Lower lobe of right lung (tissue), 2 donors: ENCODE data around the gene PHF21B. TPM values are rescaled to one million over a fixed set of nuclear protein-coding genes. Genes with fewer than 3 reads are reported as not detected.

Experiments
- ATAC-seq, 2 donors: fragments of 200-7000 bp; cut with Tn5 transposase; one replicate each; pipeline ENCODE4 v1.9.1; 2020 to 2022; ENCODE audit warnings: mild to moderate bottlenecking in 2 of 2, moderate library complexity in 2 of 2
- DNase-seq: peaks from one replicate; pipeline ENCODE4 v3.0.0-alpha.2; 2020
- H3K27ac ChIP-seq: fragments of 200-600 bp; one replicate; pipeline ENCODE4 v1.8.0; 2022
- H3K27me3 ChIP-seq: fragments of 200-600 bp; one replicate; pipeline ENCODE4 v1.8.0; 2022; ENCODE audit warnings: low read depth
- H3K36me3 ChIP-seq: fragments of 200-600 bp; one replicate; pipeline ENCODE4 v1.8.0; 2022; ENCODE audit warnings: mild to moderate bottlenecking
- H3K4me1 ChIP-seq: fragments of 200-600 bp; one replicate; pipeline ENCODE4 v1.8.0; 2022
- H3K4me3 ChIP-seq: fragments of 200-600 bp; one replicate; pipeline ENCODE4 v1.8.0; 2022; ENCODE audit warnings: mild to moderate bottlenecking
- H3K9me3 ChIP-seq: fragments of 200-600 bp; one replicate; pipeline ENCODE4 v1.8.0; 2022
- CTCF ChIP-seq: fragments of 200-600 bp; IDR thresholded peaks from one replicate; pipeline ENCODE4 v1.8.0; 2022; ENCODE audit warnings: antibody characterized with exemption, mild to moderate bottlenecking
- intact Hi-C: fragments of 100-400 bp; cut with DNase I; formaldehyde crosslinking; loops from one replicate; pipeline ENCODE4 v1.11.0; 2022
- total RNA-seq: library from RNA; stranded (reverse); fragmentation: NEBNext Ultra II Directional; extraction: Animal tissue kit (Norgen Biotek cat#: 25700); gene quantifications from one replicate; pipeline ENCODE4 v1.2.1, GENCODE V29; 2021
- donor health status: DM: no; HTN: yes; CAD: no; lungs with severe emphysema.

The PHF21B gene
- total RNA-seq, 1 donor from 2014 or later = not detected

- TF ChIP-seq CTCF = no peak
- Histone ChIP-seq H3K9me3 (no peaks in the 10 kb centered on the region), H3K4me1 (peaks cover 6% of the 10 kb centered on the region), H3K27me3 (peaks cover 37% of the 10 kb centered on the region), H3K4me3 (no peak overlapping the region), H3K27ac (no peak overlapping the region), H3K36me3 (no peaks in the 10 kb centered on the region)
- ATAC-seq (no peak), DNase-seq (no peak)
- intact Hi-C loops = no loop called here
Measured at GRCh38 chr22:45014654-45015053, 4.8 kb upstream of the PHF21B start.

GRCh38 chr22:45013138-45013537 is 3.3 kb upstream of the PHF21B start:
- Histone ChIP-seq H3K4me3 (no peak overlapping the region), H3K27me3 (peaks cover 48% of the 10 kb centered on the region), H3K9me3 (no peaks in the 10 kb centered on the region), H3K4me1 (peaks cover 14% of the 10 kb centered on the region), H3K36me3 (no peaks in the 10 kb centered on the region), H3K27ac (no peak overlapping the region)
- TF ChIP-seq CTCF = no peak
- intact Hi-C loops = no loop called here
- DNase-seq (no peak), ATAC-seq (no peak)

- Histone ChIP-seq H3K27me3 (peaks cover 72% of the 10 kb centered on the region), H3K27ac (no peak overlapping the region), H3K4me3 (peak overlapping the region; percentile 49), H3K4me1 (peaks cover 27% of the 10 kb centered on the region), H3K36me3 (no peaks in the 10 kb centered on the region), H3K9me3 (no peaks in the 10 kb centered on the region)
- DNase-seq (peak; percentile 25), ATAC-seq (no peak)
- TF ChIP-seq CTCF = no peak
- intact Hi-C loops = no loop called here
Measured at GRCh38 chr22:45010532-45010900, 711 bp upstream of the PHF21B start.

GRCh38 chr22:45008751-45009605 is 827 bp downstream of the PHF21B start:
- Histone ChIP-seq H3K36me3 (no peaks in the 10 kb centered on the region), H3K27ac (no peak overlapping the region), H3K4me3 (peak overlapping the region; percentile 39), H3K9me3 (no peaks in the 10 kb centered on the region), H3K27me3 (peaks cover 77% of the 10 kb centered on the region), H3K4me1 (peaks cover 27% of the 10 kb centered on the region)
- no peak for TF ChIP-seq CTCF
- DNase-seq (no peak), ATAC-seq (no peak)
- intact Hi-C loops = no loop called here

- no peaks in the 10 kb centered on the region for H3K9me3 ChIP-seq
- no peak for DNase-seq
- intact Hi-C loops = no loop called here
- TF ChIP-seq CTCF = no peak
- peaks cover 81% of the 10 kb centered on the region for H3K27me3 ChIP-seq
- H3K27ac ChIP-seq = no peak overlapping the region
- no peaks in the 10 kb centered on the region for H3K36me3 ChIP-seq
- H3K4me1 ChIP-seq = peaks cover 27% of the 10 kb centered on the region
- peak overlapping the region; percentile 47 for H3K4me3 ChIP-seq
- ATAC-seq = no peak
Measured at GRCh38 chr22:45008186-45008681, 1.6 kb downstream of the PHF21B start.
